ENCODE data around the gene CFAP299.

GRCh38 chr4:80447493-80447892 is 112.0 kb downstream of the CFAP299 start:
- TF ChIP-seq CTCF (IDR thresholded peaks at IDR 0.05; ENCODE audit: insufficient read depth, low read length, poor library complexity, severe bottlenecking) (no peak), EZH2phosphoT487 (conservative IDR thresholded peaks at IDR 0.05; ENCODE audit: low read length) (no peak)
